ENCODE results near the gene SLC22A12.

The SLC22A12 gene

GRCh38 chr11:64586366-64586765 is 4.7 kb upstream of the SLC22A12 start:
- Histone ChIP-seq H2AK5ac (ENCODE audit: low read depth, low read length) (no peak overlapping the region), H3K4me3 (ENCODE audit: low read length in 2 of 2) (no peak overlapping the region), H3K27ac (replicated peaks; ENCODE audit: low read length) (no peak overlapping the region), H3K18ac (ENCODE audit: low read length) (no peak overlapping the region), H3K4me1 (ENCODE audit: control insufficient read depth in 2 of 2, insufficient read depth in 1 of 2, low read depth in 1 of 2, low read length in 2 of 2) (no peaks in the 10 kb centered on the region), H3K23ac (ENCODE audit: low read depth, low read length, poor library complexity) (no peak overlapping the region), H4K91ac (ENCODE audit: low read depth, low read length, poor library complexity) (no peak overlapping the region), H3K79me1 (ENCODE audit: low read depth, low read length) (no peaks in the 10 kb centered on the region), H3K36me3 (replicated peaks in 1 of 2; ENCODE audit: control insufficient read depth in 2 of 2, insufficient read depth in 2 of 2, low read length in 2 of 2) (no peaks in the 10 kb centered on the region), H3K9me3 (replicated peaks in 1 of 2; ENCODE audit: control insufficient read depth in 2 of 2, insufficient read depth in 1 of 2, low read depth in 1 of 2, low read length in 2 of 2) (peaks cover 0 to 3% of the 10 kb centered on the region in 2 donors), H3K9ac (ENCODE audit: low read depth, low read length, poor library complexity) (no peak overlapping the region), H3K4me2 (ENCODE audit: insufficient read depth, low read length, poor library complexity, severe bottlenecking) (no peak overlapping the region), H3K27me3 (ENCODE audit: control insufficient read depth in 3 of 3, insufficient read depth in 3 of 3, low read depth in 1 of 3, low read length in 3 of 3) (peaks cover 0 to 13% (median 4%) of the 10 kb centered on the region in 3 experiments), H2BK15ac (ENCODE audit: low read length) (no peak overlapping the region), H4K8ac (ENCODE audit: low read depth, low read length) (no peak overlapping the region), H3K14ac (ENCODE audit: low read length) (no peak overlapping the region), H2AFZ (ENCODE audit: low read length) (no peak overlapping the region), H2BK12ac (ENCODE audit: low read length) (no peak overlapping the region), H2BK120ac (ENCODE audit: low read depth, low read length) (no peak overlapping the region), H3K4ac (ENCODE audit: low read length) (no peak overlapping the region), H2BK5ac (ENCODE audit: low read length) (no peak overlapping the region)
- no peak for DNase-seq (ENCODE audit: low spot score)

- Histone ChIP-seq H3K4me3 (ENCODE audit: low read length in 2 of 2) (no peak overlapping the region), H2BK120ac (ENCODE audit: low read depth, low read length) (no peak overlapping the region), H4K91ac (ENCODE audit: low read depth, low read length, poor library complexity) (no peak overlapping the region), H3K36me3 (replicated peaks in 1 of 2; ENCODE audit: control insufficient read depth in 2 of 2, insufficient read depth in 2 of 2, low read length in 2 of 2) (no peaks in the 10 kb centered on the region), H3K4ac (ENCODE audit: low read length) (no peak overlapping the region), H3K23ac (ENCODE audit: low read depth, low read length, poor library complexity) (no peak overlapping the region), H3K79me1 (ENCODE audit: low read depth, low read length) (no peaks in the 10 kb centered on the region), H3K9me3 (replicated peaks in 1 of 2; ENCODE audit: control insufficient read depth in 2 of 2, insufficient read depth in 1 of 2, low read depth in 1 of 2, low read length in 2 of 2) (peaks cover 0 to 3% of the 10 kb centered on the region in 2 donors), H3K18ac (ENCODE audit: low read length) (no peak overlapping the region), H2BK15ac (ENCODE audit: low read length) (no peak overlapping the region), H3K27ac (replicated peaks; ENCODE audit: low read length) (no peak overlapping the region), H3K4me1 (ENCODE audit: control insufficient read depth in 2 of 2, insufficient read depth in 1 of 2, low read depth in 1 of 2, low read length in 2 of 2) (no peaks in the 10 kb centered on the region), H2AK5ac (ENCODE audit: low read depth, low read length) (no peak overlapping the region), H3K27me3 (ENCODE audit: control insufficient read depth in 3 of 3, insufficient read depth in 3 of 3, low read depth in 1 of 3, low read length in 3 of 3) (peaks cover 0 to 8% (median 2%) of the 10 kb centered on the region in 3 experiments), H2AFZ (ENCODE audit: low read length) (no peak overlapping the region), H2BK5ac (ENCODE audit: low read length) (no peak overlapping the region), H3K14ac (ENCODE audit: low read length) (no peak overlapping the region), H3K9ac (ENCODE audit: low read depth, low read length, poor library complexity) (no peak overlapping the region), H3K4me2 (ENCODE audit: insufficient read depth, low read length, poor library complexity, severe bottlenecking) (no peak overlapping the region), H4K8ac (ENCODE audit: low read depth, low read length) (no peak overlapping the region), H2BK12ac (ENCODE audit: low read length) (no peak overlapping the region)
- WGBS, 2 donors (ENCODE audit: extremely low coverage in 2 of 2, insufficient read length in 2 of 2, insufficient replicate concordance in 1 of 2), result no CpG with 5 or more reads among the region's 2 CpGs
- no peak for DNase-seq (ENCODE audit: low spot score)
These were observed 2.3 kb upstream of the SLC22A12 start for GRCh38 chr11:64588701-64589100.

GRCh38 chr11:64591257-64592233 is 525 bp downstream of the SLC22A12 start:
- H3K27me3 ChIP-seq (ENCODE audit: control insufficient read depth in 3 of 3, insufficient read depth in 3 of 3, low read depth in 1 of 3, low read length in 3 of 3), result no peaks in the 10 kb centered on the region
- no peak for DNase-seq (ENCODE audit: low spot score)
- no peak overlapping the region for H3K4ac ChIP-seq (ENCODE audit: low read length)
- H2BK120ac ChIP-seq (ENCODE audit: low read depth, low read length), result no peak overlapping the region
- H3K23ac ChIP-seq (ENCODE audit: low read depth, low read length, poor library complexity), result no peak overlapping the region
- H2AFZ ChIP-seq (ENCODE audit: low read length), result no peak overlapping the region
- no peak overlapping the region for H3K9ac ChIP-seq (ENCODE audit: low read depth, low read length, poor library complexity)
- no peak overlapping the region for H2BK15ac ChIP-seq (ENCODE audit: low read length)
- H2BK5ac ChIP-seq (ENCODE audit: low read length), result no peak overlapping the region
- WGBS, 2 donors (ENCODE audit: extremely low coverage in 2 of 2, insufficient read length in 2 of 2, insufficient replicate concordance in 1 of 2), result no CpG with 5 or more reads among the region's 36 CpGs
- no peak overlapping the region for H4K91ac ChIP-seq (ENCODE audit: low read depth, low read length, poor library complexity)
- H3K4me2 ChIP-seq (ENCODE audit: insufficient read depth, low read length, poor library complexity, severe bottlenecking), result no peak overlapping the region
- no peaks in the 10 kb centered on the region for H3K79me1 ChIP-seq (ENCODE audit: low read depth, low read length)
- H3K4me3 ChIP-seq (ENCODE audit: low read length in 2 of 2), result no peak overlapping the region
- H2BK12ac ChIP-seq (ENCODE audit: low read length), result no peak overlapping the region
- no peak overlapping the region for H3K27ac ChIP-seq (replicated peaks; ENCODE audit: low read length)
- no peak overlapping the region for H3K14ac ChIP-seq (ENCODE audit: low read length)
- H4K8ac ChIP-seq (ENCODE audit: low read depth, low read length), result no peak overlapping the region
- peaks cover 0 to 5% of the 10 kb centered on the region in 2 donors for H3K9me3 ChIP-seq (replicated peaks in 1 of 2; ENCODE audit: control insufficient read depth in 2 of 2, insufficient read depth in 1 of 2, low read depth in 1 of 2, low read length in 2 of 2)
- no peaks in the 10 kb centered on the region for H3K36me3 ChIP-seq (replicated peaks in 1 of 2; ENCODE audit: control insufficient read depth in 2 of 2, insufficient read depth in 2 of 2, low read length in 2 of 2)
- peak overlapping the region; percentile 63 for H3K18ac ChIP-seq (ENCODE audit: low read length)
- H3K4me1 ChIP-seq (ENCODE audit: control insufficient read depth in 2 of 2, insufficient read depth in 1 of 2, low read depth in 1 of 2, low read length in 2 of 2), result no peaks in the 10 kb centered on the region
- no peak overlapping the region for H2AK5ac ChIP-seq (ENCODE audit: low read depth, low read length)

- Histone ChIP-seq H2AFZ (ENCODE audit: low read length) (no peak overlapping the region), H4K8ac (ENCODE audit: low read depth, low read length) (no peak overlapping the region), H3K27me3 (ENCODE audit: control insufficient read depth in 3 of 3, insufficient read depth in 3 of 3, low read depth in 1 of 3, low read length in 3 of 3) (no peaks in the 10 kb centered on the region), H4K91ac (ENCODE audit: low read depth, low read length, poor library complexity) (no peak overlapping the region), H3K4me1 (ENCODE audit: control insufficient read depth in 2 of 2, insufficient read depth in 1 of 2, low read depth in 1 of 2, low read length in 2 of 2) (no peaks in the 10 kb centered on the region), H3K14ac (ENCODE audit: low read length) (peak overlapping the region; percentile 31), H2BK15ac (ENCODE audit: low read length) (peak overlapping the region; percentile 38), H3K36me3 (replicated peaks in 1 of 2; ENCODE audit: control insufficient read depth in 2 of 2, insufficient read depth in 2 of 2, low read length in 2 of 2) (no peaks in the 10 kb centered on the region), H2BK5ac (ENCODE audit: low read length) (no peak overlapping the region), H3K4me2 (ENCODE audit: insufficient read depth, low read length, poor library complexity, severe bottlenecking) (no peak overlapping the region), H3K23ac (ENCODE audit: low read depth, low read length, poor library complexity) (no peak overlapping the region), H3K9ac (ENCODE audit: low read depth, low read length, poor library complexity) (no peak overlapping the region), H3K79me1 (ENCODE audit: low read depth, low read length) (no peaks in the 10 kb centered on the region), H3K4ac (ENCODE audit: low read length) (no peak overlapping the region), H2AK5ac (ENCODE audit: low read depth, low read length) (peak overlapping the region; percentile 84), H3K18ac (ENCODE audit: low read length) (peak overlapping the region; percentile 85), H3K9me3 (replicated peaks in 1 of 2; ENCODE audit: control insufficient read depth in 2 of 2, insufficient read depth in 1 of 2, low read depth in 1 of 2, low read length in 2 of 2) (peaks cover 0 to 5% of the 10 kb centered on the region in 2 donors), H3K4me3 (ENCODE audit: low read length in 2 of 2) (no peak overlapping the region), H3K27ac (replicated peaks; ENCODE audit: low read length) (no peak overlapping the region), H2BK120ac (ENCODE audit: low read depth, low read length) (no peak overlapping the region), H2BK12ac (ENCODE audit: low read length) (no peak overlapping the region)
- no peak for DNase-seq (ENCODE audit: low spot score)
- no CpG with 5 or more reads among the region's 3 CpGs for WGBS, 2 donors (ENCODE audit: extremely low coverage in 2 of 2, insufficient read length in 2 of 2, insufficient replicate concordance in 1 of 2)
These were observed 1.2 kb downstream of the SLC22A12 start for GRCh38 chr11:64592234-64592615.
